HG03460 (cell line): ENCODE measurements around the gene PIBF1.
"Not testable (repeated sequence)": the region's sequence is repeated elsewhere in the genome, so short reads cannot be mapped to it uniquely, and the experiment has no call there.

Experiments
- ATAC-seq: cut with Tn5 transposase; IDR thresholded peaks from one replicate; pipeline ENCODE4 v1.9.1; 2021; ENCODE audit not compliant: unreplicated experiment

Gene PIBF1

DNA sequence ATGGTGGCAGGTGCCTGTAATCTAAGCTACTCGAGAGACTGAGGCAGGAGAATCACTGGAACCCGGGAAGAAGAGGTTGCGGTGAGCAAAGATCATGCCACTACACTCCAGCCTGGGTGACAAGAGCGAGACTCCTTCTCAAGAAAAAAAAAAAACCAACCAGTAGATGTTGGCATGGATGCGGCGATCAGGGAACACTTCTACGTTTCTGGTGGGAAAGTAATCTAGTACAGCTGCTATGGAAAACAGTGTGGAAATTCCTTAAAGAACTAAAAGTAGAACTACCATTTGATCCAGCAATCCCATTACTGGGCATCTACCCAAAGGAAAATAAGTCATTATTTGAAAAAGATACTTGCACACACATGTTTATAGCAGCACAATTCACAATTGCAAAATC lies 119.6 kb downstream of the PIBF1 start:
- ATAC-seq, result not testable (repeated sequence)

DNA sequence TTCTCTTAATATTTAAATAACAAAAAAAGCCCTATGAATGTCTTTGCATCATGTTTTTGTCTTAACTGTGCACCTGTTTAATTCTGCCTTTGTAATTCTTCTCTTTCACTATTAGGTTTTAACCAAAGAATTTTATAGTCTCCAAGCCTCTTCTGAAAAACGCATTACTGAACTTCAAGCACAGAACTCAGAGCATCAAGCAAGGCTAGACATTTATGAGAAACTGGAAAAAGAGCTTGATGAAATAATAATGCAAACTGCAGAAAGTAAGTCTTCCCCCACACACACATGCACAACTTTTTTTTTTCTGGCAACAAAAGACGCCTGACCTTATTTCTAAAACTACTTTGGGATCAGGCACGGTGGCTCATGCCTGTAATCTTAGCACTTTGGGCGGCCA lies 126.5 kb downstream of the PIBF1 start:
- ATAC-seq, result no peak

DNA sequence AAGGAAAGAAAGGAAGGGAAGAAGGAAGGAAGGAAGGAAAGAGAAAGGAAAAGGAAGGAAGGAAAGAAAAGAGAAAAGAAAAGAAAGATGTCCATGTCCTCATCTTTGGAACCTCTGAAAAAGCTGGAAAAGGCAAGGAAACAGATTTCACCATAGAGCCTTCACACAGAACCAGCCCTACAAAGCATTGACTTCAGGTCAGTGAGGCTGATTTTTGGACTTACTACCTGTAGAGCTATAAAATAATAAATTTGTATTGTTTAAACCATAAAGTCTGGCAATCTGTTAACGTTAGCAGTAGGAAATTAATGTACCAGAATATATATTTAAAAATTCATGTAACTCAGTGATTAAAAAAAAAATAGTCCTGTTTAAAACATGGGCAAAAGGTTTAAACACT lies 130.0 kb downstream of the PIBF1 start:
- no peak for ATAC-seq

DNA sequence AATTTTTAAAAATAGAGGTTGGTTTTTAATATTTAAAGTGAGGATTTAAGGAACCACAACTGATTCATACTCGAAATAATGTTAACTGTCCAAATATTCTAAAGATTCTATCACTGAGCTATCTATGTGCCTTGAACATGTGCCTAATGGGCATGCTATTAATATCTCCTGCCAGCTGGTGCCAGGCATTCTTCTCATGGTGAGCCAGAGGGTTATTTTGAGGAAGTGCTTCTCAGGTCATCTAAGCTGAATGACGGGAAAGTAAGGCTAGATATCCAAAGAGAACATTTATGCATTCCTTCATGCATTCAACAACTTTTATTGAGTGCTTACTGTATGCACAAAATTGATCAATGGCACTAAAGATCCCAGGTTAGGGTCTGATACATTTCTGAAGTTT lies 138.2 kb downstream of the PIBF1 start:
- no peak for ATAC-seq

DNA sequence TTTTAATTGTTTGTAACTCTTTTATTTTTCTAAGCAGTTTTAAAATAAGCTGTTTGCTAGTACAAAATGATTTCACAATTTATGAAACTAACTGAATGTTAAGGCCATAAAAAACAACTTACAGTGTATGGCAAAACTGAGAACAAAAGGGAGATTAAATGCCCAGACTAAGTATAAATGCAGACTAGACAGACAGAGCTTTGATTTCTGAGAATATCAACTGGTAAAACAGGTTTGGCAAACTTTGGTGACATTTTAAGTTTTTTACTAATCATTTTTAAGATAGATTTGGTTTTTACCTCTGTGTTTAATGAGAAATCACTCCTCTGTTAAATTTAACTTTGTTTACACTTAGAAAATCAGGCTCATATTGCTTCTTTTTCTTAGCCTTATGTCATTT lies 149.4 kb downstream of the PIBF1 start:
- ATAC-seq, result no peak

DNA sequence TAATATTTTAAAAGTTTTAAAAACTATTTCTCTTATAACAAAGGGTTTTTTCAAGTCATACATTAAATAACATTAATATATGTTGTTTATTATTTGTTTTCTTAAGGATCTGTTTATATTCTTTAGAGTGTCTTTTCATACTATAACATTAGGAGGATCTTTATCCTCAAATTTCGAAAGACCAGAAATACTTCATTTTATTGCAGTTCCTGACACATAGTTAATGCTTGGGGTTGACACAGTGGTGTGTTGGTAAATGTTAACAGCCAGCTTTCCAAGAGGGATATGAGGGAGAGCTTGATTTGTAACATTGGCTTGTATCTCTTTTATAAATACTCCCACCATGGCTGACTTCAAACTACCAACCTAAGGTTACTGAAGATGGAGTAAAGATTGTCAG lies 150.3 kb downstream of the PIBF1 start:
- ATAC-seq, result no peak

DNA sequence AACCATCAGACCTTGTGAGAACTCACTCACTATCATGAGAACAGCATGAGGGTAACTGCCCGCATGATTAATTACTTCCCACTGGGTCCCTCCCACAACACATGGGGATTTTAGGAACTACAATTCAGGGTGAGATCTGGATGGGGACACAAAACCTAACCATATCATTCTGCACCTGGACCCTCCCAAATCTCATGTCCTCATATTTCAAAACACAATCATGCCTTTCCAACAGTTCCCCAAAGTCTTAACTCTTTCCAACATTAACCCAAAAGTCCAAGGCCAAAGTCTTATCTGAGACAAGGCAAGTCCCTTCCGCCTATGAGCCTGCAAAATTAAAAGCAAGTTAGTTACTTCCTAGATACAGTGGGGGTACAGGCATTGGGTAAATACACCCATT lies 164.3 kb downstream of the PIBF1 start:
- not testable (repeated sequence) for ATAC-seq

DNA sequence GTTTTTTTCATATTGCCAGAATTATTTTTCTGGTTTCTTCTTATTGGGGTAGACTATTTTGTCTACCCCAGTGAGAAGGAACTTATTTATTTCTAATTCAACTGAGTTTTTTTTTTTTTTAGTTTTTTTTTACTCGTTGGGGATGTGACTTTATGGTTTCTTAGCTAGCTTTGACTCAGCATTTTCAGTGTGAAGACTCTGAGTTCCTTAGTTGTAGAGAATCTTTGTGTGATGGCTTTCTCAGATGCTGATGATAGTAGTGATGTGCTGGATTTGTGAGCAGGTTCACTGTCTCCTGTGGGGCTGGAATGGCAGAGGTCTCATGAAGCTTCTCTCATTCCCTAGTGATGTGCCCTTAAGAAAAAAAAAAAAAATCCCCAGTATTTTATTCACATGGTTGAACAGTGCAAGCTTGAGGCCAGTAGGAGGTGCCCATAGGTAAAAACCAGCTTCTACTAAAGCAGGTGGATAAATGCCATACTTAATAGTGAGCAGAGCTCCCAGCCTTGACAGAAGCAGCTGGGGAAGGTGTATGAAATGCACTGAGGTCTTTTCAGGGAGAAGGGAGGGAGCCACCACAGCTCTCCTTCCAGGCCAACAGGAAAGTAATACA lies 170.7 kb downstream of the PIBF1 start:
- no peak for ATAC-seq

DNA sequence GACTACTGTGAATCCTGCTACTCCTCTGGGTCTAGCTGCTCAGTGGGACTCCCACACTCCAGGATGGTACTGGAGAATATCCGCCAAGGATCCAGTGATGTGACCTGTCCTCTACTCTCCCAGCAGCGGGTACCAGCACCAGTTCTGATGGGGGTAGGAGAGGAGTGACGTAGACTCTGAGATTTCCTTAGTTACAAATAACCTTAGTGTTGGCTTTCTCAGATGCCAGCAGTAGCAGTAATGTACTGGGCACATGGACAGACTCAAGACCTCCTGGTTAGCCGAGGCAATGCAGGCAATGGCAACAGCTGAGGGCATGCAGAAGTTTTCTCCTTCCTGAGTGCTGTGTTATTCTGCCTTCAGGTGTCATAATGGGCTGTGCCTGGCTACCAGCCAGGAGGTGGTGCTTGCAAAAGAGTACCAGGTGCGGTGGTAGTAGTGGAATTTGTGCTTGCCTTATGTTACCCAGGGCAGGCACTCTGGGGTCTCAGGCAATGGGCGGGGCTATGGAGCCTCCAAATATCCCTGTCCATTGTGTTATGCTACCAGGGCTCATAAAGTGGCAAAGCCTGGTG lies 171.5 kb downstream of the PIBF1 start:
- ATAC-seq, result no peak

DNA sequence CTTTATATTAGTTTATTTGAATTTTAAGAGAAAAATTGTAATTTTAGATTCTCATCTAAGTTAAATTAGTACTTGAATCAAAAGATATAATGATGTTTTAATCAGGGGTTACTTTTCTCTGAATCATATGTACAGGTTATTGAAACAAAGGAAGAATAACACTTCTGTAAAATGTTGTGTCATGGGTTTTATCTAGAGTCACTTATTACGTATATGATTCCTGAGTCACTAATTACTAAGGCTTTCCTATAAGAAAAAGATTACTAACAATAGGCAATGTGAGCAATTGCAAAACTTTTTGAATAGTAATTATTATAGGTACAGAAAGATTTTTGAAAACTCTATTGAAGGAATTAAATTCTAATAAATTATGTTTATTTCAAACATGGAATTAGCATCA lies 177.7 kb downstream of the PIBF1 start:
- no peak for ATAC-seq

DNA sequence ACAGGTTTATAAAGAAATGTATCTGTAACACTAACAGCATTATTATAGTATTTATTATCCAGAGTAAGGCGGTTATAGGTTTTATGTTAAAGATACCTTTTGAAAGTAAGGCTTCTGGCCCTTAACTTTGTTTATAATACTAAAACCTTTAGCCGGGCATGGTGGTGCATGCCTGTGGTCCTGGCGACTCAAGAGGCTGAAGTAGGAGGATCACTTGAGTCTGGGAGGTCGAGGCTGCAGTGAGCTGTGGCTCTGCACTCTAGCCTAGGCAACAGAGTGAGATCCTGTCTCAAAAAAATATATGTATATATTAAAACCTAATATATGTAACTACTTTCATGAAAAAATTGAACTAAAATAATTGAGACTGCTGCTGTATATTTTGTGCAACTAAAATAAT lies 178.2 kb downstream of the PIBF1 start:
- ATAC-seq, result no peak

DNA sequence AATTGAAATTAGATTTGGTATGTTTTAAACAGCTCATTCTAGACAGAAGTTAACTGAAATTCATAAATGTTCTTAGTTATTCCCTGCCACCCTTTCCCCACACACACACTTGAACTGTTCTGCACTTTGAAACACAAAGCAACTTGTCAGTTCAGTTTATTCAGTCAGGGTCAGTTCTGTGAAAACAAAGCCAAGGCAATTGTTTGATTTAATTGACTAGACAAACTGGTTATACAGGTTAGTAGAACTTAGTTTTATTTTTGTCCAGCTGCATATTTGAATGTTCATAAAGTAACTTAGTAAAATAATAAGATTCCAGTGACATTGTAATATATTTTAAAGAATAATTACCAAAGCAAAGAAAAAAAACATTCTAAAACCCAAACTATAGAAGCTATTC lies 178.6 kb downstream of the PIBF1 start:
- no peak for ATAC-seq

DNA sequence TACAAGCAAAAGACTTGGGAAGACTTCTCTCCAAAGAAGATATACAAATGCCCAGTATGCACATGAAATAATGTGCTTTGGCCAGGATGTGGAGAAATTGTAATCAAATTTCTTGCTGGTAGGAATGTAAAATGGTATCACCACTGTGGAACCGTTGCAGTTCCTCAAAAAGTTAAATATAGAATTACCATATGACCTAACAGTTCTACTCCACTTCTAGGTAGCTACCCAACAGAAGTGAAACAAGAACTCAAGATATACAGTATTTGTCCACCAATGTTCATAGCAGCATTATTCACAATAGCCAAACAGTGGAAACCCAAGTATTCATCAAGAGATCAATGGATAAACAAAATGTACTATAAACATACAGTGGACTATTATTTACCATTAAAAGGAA lies 181.8 kb downstream of the PIBF1 start:
- peak; percentile 82 for ATAC-seq

DNA sequence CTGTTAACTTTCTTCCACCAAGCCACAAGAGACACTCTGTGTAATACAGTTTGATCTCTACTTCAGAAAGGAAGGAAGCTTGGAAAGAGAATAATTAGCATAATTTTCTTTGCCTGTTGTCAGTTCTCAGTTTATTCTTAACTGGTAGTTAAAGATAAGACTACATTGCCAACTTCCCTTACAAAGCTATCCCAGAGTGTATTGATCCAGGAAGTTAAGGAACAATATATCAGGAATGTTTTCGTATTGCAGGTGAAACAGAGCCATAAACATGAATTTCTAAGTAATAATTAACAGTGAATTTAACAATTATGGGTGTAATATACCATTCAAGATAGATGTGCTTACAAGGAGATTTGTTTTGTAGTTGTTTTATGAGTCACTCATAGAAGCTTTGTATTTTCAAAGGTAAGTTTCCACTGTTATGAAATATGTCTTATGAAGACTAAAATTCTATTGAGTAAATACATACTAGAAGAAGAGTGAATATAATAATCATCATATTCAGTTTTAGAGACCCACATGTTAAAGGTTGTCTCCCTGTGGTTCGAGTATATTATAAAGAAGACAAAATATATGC lies 188.5 kb downstream of the PIBF1 start:
- no peak for ATAC-seq

DNA sequence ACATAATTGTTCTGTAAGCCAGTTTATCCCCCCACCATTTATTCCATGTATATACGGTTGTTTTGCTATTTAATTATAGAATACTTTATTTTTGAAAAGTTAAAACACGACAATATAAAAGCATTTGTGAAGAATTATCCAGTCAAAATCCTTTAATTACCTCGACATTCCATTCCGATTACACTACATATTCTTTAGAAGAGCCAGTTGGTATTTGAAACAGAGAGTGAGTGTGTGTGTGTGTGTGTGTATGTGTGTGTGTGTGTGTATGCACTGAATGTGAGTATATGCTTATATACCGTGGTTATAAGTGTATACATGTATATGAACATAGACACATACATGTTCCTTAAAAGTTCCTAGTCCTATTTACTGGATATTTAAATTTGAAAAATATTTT lies 189.0 kb downstream of the PIBF1 start:
- no peak for ATAC-seq

DNA sequence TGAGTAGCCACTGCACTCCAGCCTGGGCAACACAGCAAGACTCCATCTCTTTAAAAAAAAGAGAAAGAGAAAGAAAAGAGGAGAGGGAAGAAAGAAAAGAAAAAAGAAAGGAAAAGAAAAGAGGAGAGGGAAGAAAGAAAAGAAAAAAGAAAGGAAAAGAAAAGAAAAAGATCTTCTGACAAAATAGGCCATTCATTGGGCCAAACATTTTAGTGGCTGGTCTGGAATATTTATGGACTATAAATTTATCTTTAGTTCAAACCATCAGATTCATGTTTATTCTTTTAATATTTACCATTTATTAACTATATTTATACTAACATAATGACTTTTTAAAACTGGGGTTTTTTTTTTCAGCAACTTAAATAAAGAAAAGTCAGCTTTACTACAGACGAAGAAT lies 191.3 kb downstream of the PIBF1 start:
- no peak for ATAC-seq

DNA sequence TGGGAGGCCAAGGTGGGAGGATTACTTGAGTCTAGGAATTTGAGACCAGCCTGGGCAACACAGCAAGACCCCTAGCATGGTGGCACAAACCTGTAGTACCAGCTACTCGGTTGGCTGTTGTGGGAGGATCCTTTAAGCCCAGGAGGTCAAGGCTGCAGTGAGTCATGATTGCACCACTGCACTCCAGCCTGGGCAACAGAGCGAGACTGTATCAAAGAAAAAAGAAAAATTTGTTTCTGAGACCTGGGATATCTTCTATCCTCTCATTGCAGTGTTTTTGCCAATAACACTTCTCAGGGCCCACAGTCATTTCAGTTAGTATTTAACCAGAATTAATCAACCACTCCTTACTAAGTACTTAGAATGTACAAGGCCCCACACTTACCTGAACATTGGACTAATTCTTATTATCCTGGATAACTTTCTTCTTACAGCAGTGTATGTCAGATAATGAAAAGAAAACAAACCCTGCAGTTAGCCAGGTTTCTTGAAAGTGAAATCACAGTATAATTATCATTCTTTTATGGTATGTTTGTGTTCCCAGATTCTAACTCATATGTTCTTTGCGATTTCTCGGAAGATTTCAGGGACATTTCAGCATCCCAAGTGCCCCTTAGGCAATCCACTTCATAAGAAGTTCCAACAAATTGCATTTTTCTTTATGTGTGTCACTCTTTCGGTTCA lies 201.3 kb downstream of the PIBF1 start:
- ATAC-seq, result no peak

DNA sequence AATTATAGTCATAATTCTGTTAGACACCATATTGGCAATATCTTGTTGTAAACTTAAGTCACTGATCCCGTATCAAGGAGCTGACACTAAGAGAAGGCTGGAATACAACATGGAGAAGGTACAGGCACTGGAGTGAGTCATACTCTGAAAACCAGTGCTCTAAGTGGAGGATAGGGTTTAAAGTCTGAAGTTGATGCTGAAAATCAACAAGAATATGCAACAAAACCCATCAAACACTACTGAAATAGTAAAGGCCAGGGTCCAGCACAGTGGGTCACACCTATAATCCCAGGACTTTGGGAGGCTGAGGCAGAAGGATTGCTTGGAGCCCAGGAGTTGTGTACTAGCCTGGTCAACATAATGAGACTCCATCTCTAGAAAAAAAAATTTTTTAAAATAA lies 203.7 kb downstream of the PIBF1 start:
- no peak for ATAC-seq

DNA sequence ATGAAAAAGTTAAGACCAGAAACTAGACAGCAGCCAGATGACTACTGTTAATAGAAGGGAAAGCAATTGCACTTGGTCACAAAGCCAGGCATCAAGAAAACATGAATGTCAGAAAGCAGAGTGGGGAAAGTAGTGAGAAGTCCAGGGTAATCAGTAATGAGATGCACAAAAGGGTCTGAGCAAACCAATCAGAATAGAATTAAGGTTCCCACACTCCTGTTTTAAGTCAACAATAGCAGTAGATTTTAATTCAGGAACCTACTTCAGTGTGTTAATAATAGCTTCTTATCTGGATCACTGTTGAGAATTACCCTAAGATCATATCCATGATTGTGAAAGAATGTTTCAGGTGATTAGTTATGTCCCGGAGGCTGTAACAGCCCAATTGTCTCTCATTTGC lies 204.3 kb downstream of the PIBF1 start:
- ATAC-seq, result no peak

DNA sequence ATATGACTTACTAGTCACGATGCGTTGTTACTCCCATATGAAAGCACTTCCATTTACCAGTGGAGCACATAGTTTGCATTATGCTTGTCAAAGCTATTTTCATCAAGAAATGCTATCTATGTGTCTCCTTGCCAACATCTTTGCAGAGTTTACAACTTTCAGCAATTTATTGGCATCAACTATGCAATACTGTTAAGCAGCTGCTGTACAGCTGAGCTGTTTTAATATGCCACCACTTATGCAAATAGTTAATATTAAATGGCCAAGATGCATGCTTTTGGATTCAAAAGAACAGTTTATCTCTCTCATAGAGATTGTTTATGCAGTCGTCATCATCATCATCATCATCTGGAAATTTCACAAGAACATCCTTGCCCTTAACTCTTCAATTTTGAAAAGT lies 209.0 kb downstream of the PIBF1 start:
- no peak for ATAC-seq

DNA sequence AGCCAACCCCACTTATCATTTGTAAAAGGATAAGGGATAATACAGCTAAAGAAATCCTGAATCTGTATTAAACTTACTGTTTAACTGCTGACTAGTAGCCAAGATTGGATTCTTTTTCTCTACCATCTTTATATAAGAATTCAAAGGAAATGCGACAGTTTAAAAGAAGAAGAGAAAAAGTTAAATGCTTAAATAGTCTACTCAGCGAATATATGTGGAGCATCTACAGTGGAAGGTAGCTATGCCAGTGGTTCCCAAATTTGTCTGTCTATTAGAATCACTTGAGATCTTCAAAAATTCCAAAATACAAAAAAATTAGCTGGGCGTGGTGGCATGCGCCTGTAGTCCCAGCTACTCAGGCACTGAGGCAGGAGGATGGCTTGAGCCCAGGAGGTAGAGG lies 216.1 kb downstream of the PIBF1 start:
- no peak for ATAC-seq

DNA sequence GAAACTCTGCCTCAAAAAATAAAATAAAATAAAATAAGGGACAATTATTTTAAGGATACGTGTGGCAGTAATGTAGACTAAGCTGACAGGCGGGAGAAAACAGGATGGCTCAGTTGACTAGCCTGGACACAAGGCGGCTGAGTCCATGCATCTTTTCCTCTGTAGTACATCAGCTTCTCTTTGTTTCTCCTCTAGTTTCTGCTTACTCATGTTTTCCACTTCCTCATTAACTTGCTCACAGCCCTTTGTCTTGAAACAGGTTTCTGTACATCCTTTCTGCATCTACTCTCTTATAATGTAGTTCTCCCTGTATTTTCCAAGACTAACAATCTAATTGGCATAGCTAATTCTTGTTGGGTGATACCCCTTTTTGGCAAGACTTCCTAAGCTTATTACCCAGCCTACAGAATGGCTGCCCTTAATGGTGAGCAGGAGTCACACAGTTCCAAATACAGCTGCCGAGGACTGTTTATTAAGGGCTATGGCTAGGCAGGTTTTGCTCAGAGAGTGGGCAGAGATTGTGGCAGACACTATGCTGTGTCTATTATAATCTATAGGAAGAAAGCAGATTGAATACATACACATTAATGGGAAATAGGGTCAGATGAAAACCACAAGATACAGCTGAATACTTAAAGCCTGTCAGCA lies 218.2 kb downstream of the PIBF1 start:
- peak; percentile 79 for ATAC-seq
